ENCODE data around the gene CHCHD2. TPM values are rescaled to one million over a fixed set of nuclear protein-coding genes. Genes with fewer than 3 reads are reported as not detected.

The CHCHD2 gene
- total and polyA plus RNA-seq, 9 of the 15 experiments (the other 6 are each of a cell fraction or from before 2014, with no cell fraction given) = 145 to 1,044 (median 648) TPM

GRCh38 chr7:56107954-56108258 is 1.6 kb upstream of the CHCHD2 start (continued):
- TF ChIP-seq ZNF592 (IDR thresholded peaks at IDR 0.05) = no peak
- no peak for TF ChIP-seq HOXB6 (CRISPR knock-in tag; IDR thresholded peaks at IDR 0.05; ENCODE audit: borderline replicate concordance)
- TF ChIP-seq ZSCAN29 (IDR thresholded peaks at IDR 0.05) = no peak
- TF ChIP-seq HOMEZ (CRISPR knock-in tag; IDR thresholded peaks at IDR 0.05) = no peak
- TF ChIP-seq ZNF644 (tag; IDR thresholded peaks at IDR 0.05; ENCODE audit: low read depth) = no peak

GRCh38 chr7:56105508-56105907 is 768 bp downstream of the CHCHD2 start:
- FAIRE-seq (peak; percentile 73), DNase-seq (ENCODE audit: extremely low read depth in 1 of 4, low spot score in 3 of 4) (peak in 1 of 4 experiments; percentile 76), ATAC-seq (peak; percentile 64)
- peak overlapping the region; percentile 97 for H3K4me2 ChIP-seq (ENCODE audit: insufficient read depth, low read length)
- ChIA-PET CTCF (ENCODE audit: low intra/inter-chr PET ratio) (no interaction called here), POLR2A (interaction anchor here (0.6 to 1.6 kb wide), 5 partner anchors 8 to 252 kb away, joined by 3 to 12 read pairs (median 3); no protein-coding TSS in a partner anchor)
- H3K27ac ChIP-seq (ENCODE audit: extremely low read depth, low read depth, low read length) = peak overlapping the region; percentile 99
- H3K4me3 ChIP-seq = peak overlapping the region; percentile 84
- no peaks in the 10 kb centered on the region for H3K27me3 ChIP-seq (ENCODE audit: control insufficient read depth in 2 of 2, insufficient read depth in 2 of 2, low read length in 2 of 2)
- WGBS (ENCODE audit: insufficient coverage, low coverage, missing lambda C conversion rate) = 1% methylated on average over 6 of the region's 6 CpGs
- H4K20me1 ChIP-seq (replicated peaks; ENCODE audit: control insufficient read depth, insufficient read depth, low read length) = peaks cover 16% of the 10 kb centered on the region; the same call in 1 of the 2 replicates
- H3K79me2 ChIP-seq (ENCODE audit: control insufficient read depth, insufficient read depth, low read length) = peaks cover 40% of the 10 kb centered on the region
- H3K4me1 ChIP-seq (replicated peaks in 1 of 2; ENCODE audit: control insufficient read depth in 2 of 2, insufficient read depth in 2 of 2, low read length in 2 of 2) = peaks cover 8 to 9% of the 10 kb centered on the region in 2 experiments; a peak in 4 of 5 replicates
- in situ Hi-C loops (cut with MboI) = no loop called here
- H3K9ac ChIP-seq (ENCODE audit: insufficient read depth in 1 of 2, low read depth in 2 of 2, low read length in 2 of 2) = peak overlapping the region; percentile 90 to 99
- BruUV-seq (replicated peaks) = TSS peak; percentile 58
- H3K9me3 ChIP-seq (replicated peaks; ENCODE audit: control insufficient read depth, insufficient read depth, low read depth, low read length) = peaks cover 12% of the 10 kb centered on the region
- H3K36me3 ChIP-seq (ENCODE audit: control insufficient read depth, insufficient read depth, low read length) = peaks cover 52% of the 10 kb centered on the region
- H3K9me1 ChIP-seq (ENCODE audit: control insufficient read depth, insufficient read depth, low read length) = no peaks in the 10 kb centered on the region
- intact Hi-C loops (cut with micrococcal nuclease) = no loop called here
- no peak overlapping the region for H2AFZ ChIP-seq (ENCODE audit: low read depth, low read length)
- no peak for TF ChIP-seq ZFP30 (CRISPR knock-in tag; IDR thresholded peaks at IDR 0.05; ENCODE audit: borderline replicate concordance)
- TF ChIP-seq KLF16 (IDR thresholded peaks at IDR 0.05) = no peak
- TF ChIP-seq JUNB (CRISPR knock-in tag; conservative IDR thresholded peaks at IDR 0.05) = no peak; the same call in 1 of the 2 replicates
- TF ChIP-seq ATF3 (IDR thresholded peaks at IDR 0.05) = peak; percentile 96
- no peak for TF ChIP-seq ATF3 (CRISPR knock-in tag; conservative IDR thresholded peaks at IDR 0.05)
- peak; percentile 73 for TF ChIP-seq JUND (IDR thresholded peaks at IDR 0.05; ENCODE audit: borderline replicate concordance, low read depth, low read length)
- TF ChIP-seq JUND (tag; IDR thresholded peaks at IDR 0.05; ENCODE audit: borderline replicate concordance, low read depth, low read length) = peak; percentile 55; the same call in 2 of the 3 replicates
- no peak for TF ChIP-seq ZNF140 (CRISPR knock-in tag; IDR thresholded peaks at IDR 0.05)
- no peak for TF ChIP-seq ELF2 (CRISPR knock-in tag; IDR thresholded peaks at IDR 0.05)
- TF ChIP-seq CEBPG (CRISPR knock-in tag; IDR thresholded peaks at IDR 0.05) = 0 out of 2 replicates have a peak, but pooled peaks have one; percentile 8
- TF ChIP-seq CEBPG (tag; conservative IDR thresholded peaks at IDR 0.05 in 1 of 2, IDR thresholded peaks at IDR 0.05 in 1 of 2) = peak; percentile 64 to 80

All from K562 (cell line).